ENCODE measurements around the gene RAB10.

DNA sequence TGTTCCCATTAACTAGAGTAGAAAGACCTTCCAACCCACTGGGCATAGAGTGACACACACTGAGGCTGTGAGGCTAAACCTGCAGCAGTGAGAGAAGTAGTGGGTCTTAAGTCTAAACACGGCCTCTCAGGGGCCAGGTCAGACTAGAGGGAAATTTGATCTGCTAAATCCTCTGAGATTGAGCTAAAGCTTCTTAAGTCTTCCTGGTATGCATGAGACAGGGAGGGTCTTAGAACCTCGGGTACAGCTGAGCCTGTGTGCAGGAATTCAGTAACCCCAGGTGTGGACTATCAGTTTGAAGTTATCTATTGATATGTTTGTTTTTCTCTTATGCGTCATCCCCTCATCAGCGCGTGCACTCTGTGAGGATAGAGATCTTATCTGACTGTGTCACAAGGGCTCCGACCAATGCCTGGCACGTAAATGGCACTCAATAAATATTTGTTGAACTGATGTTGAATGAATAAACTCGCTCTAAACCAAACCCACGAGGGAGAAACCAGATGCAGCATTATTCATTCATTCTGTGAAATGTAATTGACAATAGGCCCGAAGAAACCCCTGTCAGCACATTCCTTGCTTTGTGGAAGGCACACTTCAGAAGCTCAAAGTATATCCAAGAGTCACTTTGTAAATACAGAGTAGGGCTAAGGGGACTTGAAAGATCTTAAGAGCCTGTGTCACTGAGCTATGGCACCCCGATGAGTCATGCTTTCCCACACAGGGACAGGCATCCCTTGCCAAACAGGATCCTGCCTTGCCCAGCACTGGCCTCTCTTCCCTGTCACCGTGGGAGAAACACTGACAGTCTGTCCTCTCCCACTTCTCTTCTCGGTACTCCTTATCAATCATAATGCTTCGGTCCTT is 21.7 kb upstream of the RAB10 start:
- TF ChIP-seq CTCF (IDR thresholded peaks at IDR 0.05) (no peak), POLR2A (IDR thresholded peaks at IDR 0.05) (no peak)
